Stimulated activated naive CD8-positive, alpha-beta T cell treated with anti-CD3 and anti-CD28 coated beads, Interleukin-15, Interleukin-2, amounts not matched to agents 100 ng/mL and 50 ng/mL, for 24 hours (primary cell): ENCODE results near the gene TPRN.

Experiments
- H3K27ac Mint-ChIP-seq: one replicate; pipeline ENCODE4 v1.8.0; 2021; ENCODE audit warnings: mild to moderate bottlenecking, mixed read lengths
- H3K27me3 Mint-ChIP-seq: one replicate; pipeline ENCODE4 v1.8.0; 2021; ENCODE audit warnings: mixed read lengths
- H3K36me3 Mint-ChIP-seq: one replicate; pipeline ENCODE4 v1.8.0; 2021; ENCODE audit warnings: low read depth, mixed read lengths
- H3K4me1 Mint-ChIP-seq: one replicate; pipeline ENCODE4 v1.8.0; 2021; ENCODE audit warnings: low read depth, mixed read lengths
- H3K4me3 Mint-ChIP-seq: one replicate; pipeline ENCODE4 v1.8.0; 2021; ENCODE audit warnings: mild to moderate bottlenecking, mixed read lengths
- H3K9me3 Mint-ChIP-seq: one replicate; pipeline ENCODE4 v1.8.0; 2021; ENCODE audit warnings: mixed read lengths

TPRN gene

DNA sequence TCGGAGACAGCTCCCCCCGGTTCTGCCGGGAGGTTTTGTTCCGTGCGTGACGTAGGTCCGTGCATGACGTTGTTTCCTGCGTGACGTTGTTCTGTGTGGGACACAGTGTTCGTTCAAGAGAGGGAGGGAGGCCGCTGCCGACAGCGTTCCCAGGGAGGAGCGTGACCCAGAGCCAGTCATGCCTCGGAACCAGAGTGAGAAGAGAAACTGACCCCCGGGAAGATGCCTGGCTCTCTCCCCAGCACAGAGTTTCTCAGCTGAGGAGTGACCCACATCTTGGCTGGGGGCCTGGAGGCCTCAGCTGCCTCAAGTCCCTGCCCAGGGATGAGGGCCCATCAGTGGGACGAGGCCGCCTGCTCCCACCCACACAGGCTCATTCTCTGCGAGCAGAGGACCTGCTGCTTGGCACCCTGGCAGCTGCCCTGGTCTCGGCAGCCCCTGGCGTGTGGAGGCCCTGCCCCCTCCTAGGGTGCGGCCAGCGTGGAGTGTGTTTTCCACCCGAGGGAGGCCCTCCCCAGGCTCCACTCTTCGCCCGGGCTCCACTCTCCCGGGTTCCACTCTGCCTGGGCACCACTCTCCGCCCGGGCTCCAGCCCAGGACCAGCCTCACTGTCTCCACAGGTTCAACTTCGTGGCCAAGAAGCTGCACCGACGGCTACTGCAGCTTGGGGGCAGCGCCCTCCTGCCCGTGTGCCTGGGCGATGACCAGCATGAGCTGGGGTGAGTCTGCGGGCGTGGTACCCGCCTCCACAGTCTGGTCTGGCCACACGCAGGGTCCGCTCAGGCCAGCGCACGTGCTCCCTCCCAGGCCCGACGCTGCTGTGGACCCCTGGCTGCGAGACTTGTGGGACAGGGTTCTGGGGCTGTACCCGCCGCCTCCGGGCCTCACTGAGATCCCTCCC is 12.9 kb upstream of the TPRN start:
- Mint-ChIP-seq H3K27me3 (no peaks in the 10 kb centered on the region), H3K9me3 (no peaks in the 10 kb centered on the region), H3K4me1 (no peaks in the 10 kb centered on the region), H3K4me3 (no peak overlapping the region), H3K36me3 (peaks cover 13% of the 10 kb centered on the region), H3K27ac (no peak overlapping the region)

DNA sequence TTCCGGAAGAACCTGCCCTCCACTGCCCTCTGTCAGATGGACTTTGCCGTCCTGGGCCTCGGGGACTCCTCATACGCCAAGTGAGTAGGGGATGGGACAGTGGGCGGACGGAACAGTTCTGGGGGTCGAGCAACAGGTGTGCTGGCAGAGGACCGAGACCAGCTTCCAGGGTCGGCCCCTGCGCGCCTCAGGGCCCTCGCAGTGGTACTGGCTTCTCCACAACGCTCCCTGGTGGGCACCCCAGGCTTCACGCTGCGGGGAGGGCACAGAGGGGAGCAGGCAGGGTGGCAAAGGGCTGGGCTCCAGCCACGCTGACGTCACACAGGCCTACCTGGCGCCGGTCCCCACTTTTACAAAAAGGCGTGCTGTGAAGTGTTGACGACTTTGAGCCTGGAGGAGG is 12.0 kb upstream of the TPRN start:
- Mint-ChIP-seq H3K27me3 (no peaks in the 10 kb centered on the region), H3K4me3 (no peak overlapping the region), H3K4me1 (peaks cover 2% of the 10 kb centered on the region), H3K27ac (no peak overlapping the region), H3K36me3 (peaks cover 17% of the 10 kb centered on the region), H3K9me3 (no peaks in the 10 kb centered on the region)

DNA sequence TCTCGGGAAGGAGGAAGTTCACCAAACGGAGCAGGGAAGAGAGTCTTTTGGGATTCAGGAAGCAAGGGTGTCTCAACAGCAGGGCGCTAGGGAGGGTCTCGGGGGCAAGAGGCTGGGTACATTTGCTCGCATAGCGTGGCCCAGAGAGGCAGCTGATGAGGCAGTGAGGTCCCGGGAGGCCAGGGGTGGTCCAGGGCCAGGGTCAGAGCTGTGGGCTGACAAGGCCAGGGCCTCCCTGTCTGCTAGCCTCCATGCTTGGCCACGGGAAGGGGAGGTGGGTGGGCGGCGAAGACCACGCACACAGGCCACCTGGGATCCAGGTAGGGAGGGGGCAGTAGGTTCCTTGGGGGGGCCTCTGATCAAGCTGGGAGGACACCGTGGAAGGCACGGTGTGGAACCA is 11.0 kb upstream of the TPRN start:
- H3K27ac Mint-ChIP-seq: no peak overlapping the region
- peaks cover 27% of the 10 kb centered on the region for H3K36me3 Mint-ChIP-seq
- H3K4me3 Mint-ChIP-seq: no peak overlapping the region
- H3K27me3 Mint-ChIP-seq: no peaks in the 10 kb centered on the region
- no peaks in the 10 kb centered on the region for H3K9me3 Mint-ChIP-seq
- peaks cover 12% of the 10 kb centered on the region for H3K4me1 Mint-ChIP-seq

DNA sequence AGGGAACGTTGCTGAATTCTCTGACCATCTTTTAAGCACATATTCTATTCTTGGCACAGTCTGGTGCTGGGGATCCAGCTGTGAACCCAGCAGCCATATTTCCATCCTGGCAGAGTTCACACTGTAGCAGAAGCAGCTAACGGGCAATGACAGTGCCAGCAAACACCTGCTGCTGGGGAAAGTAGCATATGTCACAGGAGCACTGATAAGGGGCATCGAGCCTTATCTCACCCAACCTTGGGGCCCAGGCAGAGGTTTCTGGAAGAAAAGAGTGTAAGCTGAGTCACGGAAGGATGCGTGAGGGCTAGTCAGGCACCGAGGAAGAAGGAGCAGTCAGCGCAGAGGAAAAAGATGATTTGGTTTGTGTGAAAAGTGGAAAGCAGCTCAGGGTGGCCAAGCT is 6.1 kb upstream of the TPRN start:
- Mint-ChIP-seq H3K9me3 (no peaks in the 10 kb centered on the region), H3K27ac (peak overlapping the region; percentile 93), H3K4me3 (peak overlapping the region; percentile 93), H3K4me1 (peaks cover 44% of the 10 kb centered on the region), H3K27me3 (no peaks in the 10 kb centered on the region), H3K36me3 (peaks cover 26% of the 10 kb centered on the region)

DNA sequence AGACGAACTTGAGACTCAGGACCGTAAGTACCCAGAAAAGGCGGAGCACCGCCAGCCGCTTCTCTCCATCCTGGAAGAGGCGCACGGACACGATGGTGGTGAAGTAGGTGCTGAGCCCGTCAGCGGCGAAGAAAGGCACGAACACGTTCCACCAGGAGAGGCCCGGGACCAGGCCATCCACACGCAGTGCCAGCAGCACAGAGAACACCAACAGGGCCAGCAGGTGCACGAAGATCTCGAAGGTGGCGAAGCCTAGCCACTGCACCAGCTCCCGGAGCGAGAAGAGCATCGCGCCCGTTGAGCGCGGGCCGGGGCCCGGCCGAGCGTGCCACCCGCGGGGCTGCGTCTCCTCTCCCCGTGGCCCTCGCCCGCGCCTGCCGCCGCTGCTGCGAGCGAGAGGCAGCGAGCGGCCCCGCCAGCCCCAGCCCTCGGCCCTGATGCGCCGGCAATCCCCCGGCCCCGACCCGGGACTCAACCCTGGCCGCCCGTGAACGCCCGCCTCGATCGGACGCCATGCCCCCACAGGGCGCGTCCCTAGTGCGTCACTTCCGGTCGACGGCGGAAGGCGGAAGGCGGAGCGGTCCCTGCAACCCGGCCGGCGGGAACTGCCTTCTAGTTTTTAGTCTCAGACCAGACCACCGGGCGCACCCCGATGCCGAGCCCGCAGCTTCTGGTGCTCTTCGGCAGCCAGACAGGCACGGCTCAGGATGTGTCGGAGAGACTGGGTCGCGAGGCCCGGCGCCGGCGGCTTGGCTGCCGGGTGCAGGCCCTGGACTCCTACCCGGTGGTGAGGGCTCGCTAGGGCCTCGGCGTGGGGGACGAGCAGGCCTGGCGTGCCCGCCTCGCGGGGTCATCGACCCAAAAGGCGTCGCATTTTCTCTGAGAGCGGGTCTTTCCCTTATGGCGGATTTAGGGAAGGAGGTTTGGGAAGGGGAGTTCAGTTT is 4.9 kb upstream of the TPRN start, which contains the start of the genes NDOR1 and TMEM203:
NDOR1 (plus strand) TSS at position 575 of the 944 bp plus-strand sequence; CDS start at position 653, 78 bp downstream.
TMEM203 (minus strand) TSS at position 523 of the 944 bp plus-strand sequence; CDS start at position 289, 234 bp downstream.
- no peaks in the 10 kb centered on the region for H3K9me3 Mint-ChIP-seq
- H3K27me3 Mint-ChIP-seq: no peaks in the 10 kb centered on the region
- peak within 1 kb of the TSS; percentile 93 for H3K4me3 Mint-ChIP-seq
- peaks cover 26% of the 10 kb centered on the region for H3K36me3 Mint-ChIP-seq
- peak within 1 kb of the TSS; percentile 94 for H3K27ac Mint-ChIP-seq
- peaks cover 48% of the 10 kb centered on the region for H3K4me1 Mint-ChIP-seq

DNA sequence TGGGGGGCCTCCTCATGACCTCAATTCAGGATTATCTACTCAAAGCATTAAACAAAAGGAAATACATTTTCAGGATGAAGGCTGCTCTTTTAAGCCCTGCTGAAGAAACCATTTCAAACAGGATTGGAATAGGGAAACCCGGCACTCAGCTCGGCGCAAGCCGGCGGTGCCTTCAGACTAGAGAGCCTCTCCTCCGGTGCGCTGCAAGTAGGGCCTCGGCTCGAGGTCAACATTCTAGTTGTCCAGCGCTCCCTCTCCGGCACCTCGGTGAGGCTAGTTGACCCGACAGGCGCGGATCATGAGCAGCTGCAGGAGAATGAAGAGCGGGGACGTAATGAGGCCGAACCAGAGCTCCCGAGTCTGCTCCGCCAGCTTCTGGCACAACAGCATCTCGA is 4.2 kb upstream of the TPRN start:
- Mint-ChIP-seq H3K9me3 (no peaks in the 10 kb centered on the region), H3K4me1 (peaks cover 48% of the 10 kb centered on the region), H3K4me3 (peak overlapping the region; percentile 93), H3K27me3 (no peaks in the 10 kb centered on the region), H3K36me3 (peaks cover 26% of the 10 kb centered on the region), H3K27ac (peak overlapping the region; percentile 94)

DNA sequence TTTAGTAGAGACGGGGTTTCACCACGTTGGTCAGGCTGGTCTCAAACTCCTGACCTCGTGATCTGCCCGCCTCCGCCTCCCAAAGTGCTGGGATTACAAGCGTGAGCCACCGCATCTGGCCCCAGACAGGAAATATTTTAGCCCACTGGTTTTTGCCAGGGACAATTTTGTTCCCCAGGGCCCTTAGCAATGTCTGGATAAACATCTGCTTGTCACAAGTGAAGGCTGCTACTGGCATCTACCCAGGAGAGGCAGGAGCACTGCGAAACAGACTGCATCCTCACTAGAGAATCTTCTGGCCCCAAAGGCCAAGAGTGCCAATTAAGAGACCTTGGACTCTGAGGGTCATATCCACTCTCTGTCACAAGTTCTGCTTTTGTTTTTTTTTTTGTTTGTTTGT is 2.4 kb upstream of the TPRN start:
- Mint-ChIP-seq H3K27ac (no peak overlapping the region), H3K4me1 (peaks cover 55% of the 10 kb centered on the region), H3K36me3 (peaks cover 16% of the 10 kb centered on the region), H3K9me3 (no peaks in the 10 kb centered on the region), H3K27me3 (no peaks in the 10 kb centered on the region), H3K4me3 (no peak overlapping the region)

DNA sequence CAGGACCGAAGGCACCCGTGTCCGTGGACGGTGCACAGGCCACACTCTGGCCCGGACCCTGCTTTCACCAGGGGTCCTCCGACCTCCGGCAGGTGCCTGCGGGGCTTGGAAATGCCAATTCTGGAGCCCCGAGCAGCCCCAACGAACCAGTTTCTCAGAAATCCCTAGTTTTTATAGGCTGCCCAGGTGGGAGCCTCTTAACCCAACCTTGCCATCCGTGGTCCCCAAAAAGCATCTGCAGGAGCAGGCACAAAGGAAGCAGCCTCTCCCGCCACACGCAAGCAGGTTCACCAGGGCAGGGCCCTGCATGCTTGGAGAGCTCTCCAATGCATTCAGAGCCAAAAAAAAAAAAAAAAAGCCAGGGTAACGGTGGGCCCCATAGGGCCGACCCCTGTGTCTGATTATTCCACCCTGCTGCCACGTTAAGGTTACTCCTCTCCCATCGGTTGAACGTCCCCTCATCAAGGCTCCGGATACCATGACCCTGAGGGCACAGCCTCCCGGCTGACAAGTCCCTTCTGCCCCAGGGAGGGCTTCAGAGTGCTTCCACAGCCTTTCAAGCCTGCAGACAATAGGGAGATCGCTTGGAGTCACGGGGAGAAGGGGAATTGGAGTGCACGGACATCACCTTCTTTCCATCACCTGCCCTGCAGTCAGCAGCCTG is 796 bp upstream of the TPRN start:
- H3K4me1 Mint-ChIP-seq: peaks cover 41% of the 10 kb centered on the region
- H3K4me3 Mint-ChIP-seq: peak overlapping the region; percentile 84
- H3K36me3 Mint-ChIP-seq: peaks cover 1% of the 10 kb centered on the region
- no peaks in the 10 kb centered on the region for H3K9me3 Mint-ChIP-seq
- H3K27ac Mint-ChIP-seq: peak overlapping the region; percentile 63
- H3K27me3 Mint-ChIP-seq: no peaks in the 10 kb centered on the region

DNA sequence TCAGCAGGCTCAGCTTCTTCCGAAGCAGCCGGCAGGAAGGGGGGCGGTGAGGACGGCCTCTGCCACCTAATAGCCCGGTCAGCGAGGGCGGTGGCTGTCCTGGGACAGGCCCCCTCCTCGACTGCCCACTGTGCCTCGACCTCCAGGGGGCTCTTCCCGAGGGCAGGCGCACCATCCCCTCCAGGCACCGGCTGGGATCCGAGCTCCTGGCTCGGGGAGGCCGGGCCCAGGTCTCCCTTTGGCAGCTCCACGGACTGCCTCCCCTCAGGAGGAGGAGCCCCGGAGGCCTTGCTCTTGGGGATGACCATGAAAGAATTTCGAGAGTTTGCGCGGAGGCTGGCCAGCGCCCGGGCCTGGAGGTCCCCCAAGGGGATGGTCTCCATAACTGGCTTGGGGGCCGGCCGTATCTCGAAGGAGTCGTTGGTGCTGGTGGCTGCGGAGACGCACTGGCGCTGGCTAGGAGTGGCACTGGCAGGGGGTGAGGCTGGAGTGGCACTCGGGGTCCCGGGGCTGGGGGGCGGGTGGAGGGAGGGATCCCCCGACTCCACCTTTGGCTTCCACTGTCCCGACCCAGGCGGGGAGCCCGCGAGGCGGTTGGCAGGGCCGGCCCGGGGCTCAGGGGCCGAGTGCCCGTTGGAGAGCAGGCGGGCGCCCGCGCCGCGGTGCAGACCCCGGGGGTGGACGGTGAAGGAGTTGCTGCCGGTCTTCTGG is 975 bp downstream of the TPRN start:
- no peaks in the 10 kb centered on the region for H3K27me3 Mint-ChIP-seq
- H3K4me3 Mint-ChIP-seq: peak overlapping the region; percentile 74
- H3K27ac Mint-ChIP-seq: peak overlapping the region; percentile 61
- H3K4me1 Mint-ChIP-seq: peaks cover 32% of the 10 kb centered on the region
- H3K9me3 Mint-ChIP-seq: no peaks in the 10 kb centered on the region
- no peaks in the 10 kb centered on the region for H3K36me3 Mint-ChIP-seq

DNA sequence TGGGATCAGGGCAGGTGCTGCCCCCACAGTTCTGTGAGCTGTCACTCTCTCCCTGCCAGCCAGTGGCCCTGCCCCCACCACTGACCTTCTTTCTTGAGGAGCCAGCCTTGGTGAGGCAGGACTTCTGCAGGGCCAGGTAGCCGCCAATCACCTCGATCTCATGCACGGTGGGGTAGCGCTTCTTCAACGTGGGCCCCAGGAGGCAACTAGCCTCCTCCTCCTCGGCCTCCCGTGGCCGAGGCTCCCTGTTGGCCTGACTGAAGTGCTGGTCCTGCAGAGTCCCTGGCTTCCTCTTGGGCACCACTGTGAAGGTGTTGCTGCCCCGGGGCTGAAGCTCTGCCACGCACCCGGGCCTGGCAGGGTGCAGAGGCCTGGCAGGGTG is 1.6 kb downstream of the TPRN start:
- peaks cover 26% of the 10 kb centered on the region for H3K4me1 Mint-ChIP-seq
- no peak overlapping the region for H3K4me3 Mint-ChIP-seq
- H3K36me3 Mint-ChIP-seq: no peaks in the 10 kb centered on the region
- H3K27me3 Mint-ChIP-seq: no peaks in the 10 kb centered on the region
- H3K9me3 Mint-ChIP-seq: no peaks in the 10 kb centered on the region
- H3K27ac Mint-ChIP-seq: no peak overlapping the region

DNA sequence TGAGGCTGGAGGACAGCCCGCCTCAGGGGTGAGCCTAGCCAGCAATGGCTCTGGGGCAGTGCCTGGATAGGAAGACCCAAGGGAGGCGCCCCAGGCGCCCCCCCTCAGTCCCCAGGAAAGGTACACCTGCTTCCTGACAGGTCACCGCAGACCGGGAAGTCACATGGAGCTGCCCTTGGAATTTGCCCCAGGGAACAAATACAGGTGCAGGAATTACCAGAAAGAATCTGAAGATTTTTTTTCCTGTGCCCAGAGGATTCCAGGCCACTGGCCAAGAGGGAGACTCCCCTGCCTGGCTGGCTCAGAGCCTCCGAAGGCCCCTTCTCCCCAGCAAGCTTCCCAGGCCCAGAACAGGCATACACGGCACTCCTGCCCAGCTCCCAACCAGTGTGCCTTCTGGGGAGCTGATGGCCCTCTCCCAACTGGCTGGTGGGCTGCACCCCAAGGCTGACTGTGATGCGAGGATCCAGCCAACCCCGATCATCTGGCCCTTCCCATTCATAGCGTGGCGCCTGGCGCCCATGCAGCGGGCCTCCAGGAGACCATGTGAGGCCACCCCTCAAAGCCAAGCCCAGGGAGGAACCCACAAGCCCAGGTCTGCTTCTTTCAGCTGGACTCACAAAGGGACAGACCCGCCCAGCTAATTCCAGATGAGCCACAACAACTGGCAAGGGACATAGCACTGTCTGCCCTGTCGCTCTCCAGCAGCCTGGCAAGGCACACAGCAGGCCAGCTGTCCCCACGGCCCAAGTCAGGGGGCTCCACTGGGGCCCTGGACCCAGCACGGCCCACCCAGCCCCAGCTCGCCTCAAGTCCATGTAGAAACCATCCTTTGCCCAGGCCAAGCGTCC is 2.3 kb downstream of the TPRN start:
- Mint-ChIP-seq H3K36me3 (no peaks in the 10 kb centered on the region), H3K9me3 (no peaks in the 10 kb centered on the region), H3K4me1 (peaks cover 20% of the 10 kb centered on the region), H3K4me3 (peak overlapping the region; percentile 35), H3K27ac (no peak overlapping the region), H3K27me3 (no peaks in the 10 kb centered on the region)

DNA sequence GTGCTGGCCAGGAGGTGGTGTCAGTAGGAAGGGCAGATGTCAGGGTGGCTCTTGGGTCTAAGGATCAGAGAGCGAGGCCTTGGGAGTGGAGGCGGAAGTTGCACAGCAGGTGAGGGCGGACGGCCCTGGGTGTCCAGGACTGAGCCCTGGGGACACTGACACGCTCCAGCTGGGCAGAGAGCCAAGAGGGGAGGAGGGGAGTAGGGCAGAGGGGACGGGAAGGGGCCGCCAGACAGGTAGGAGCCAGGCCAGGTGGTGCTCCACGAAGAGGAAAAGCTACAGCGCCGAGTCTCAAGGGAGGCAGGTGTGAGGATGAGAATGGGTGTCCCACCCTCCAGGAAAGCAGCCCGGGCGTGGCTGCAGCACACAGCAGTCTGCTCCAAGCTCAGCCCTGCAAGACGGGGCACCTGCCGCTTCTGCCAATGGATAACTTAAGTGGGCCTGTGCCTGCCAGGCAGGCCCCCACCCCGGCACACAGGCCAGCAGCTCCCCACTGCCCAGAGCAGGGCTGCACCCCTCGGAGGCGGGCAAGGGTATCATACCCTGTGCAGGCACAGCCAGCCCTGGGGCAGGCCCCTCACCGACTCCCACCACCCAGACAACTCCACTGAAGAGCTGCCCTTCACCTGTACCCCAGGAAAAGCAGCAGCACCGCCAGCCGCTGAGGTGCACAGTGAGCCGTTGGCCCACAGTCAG is 4.9 kb downstream of the TPRN start:
- Mint-ChIP-seq H3K4me1 (peaks cover 11% of the 10 kb centered on the region), H3K36me3 (no peaks in the 10 kb centered on the region), H3K9me3 (no peaks in the 10 kb centered on the region), H3K4me3 (no peak overlapping the region), H3K27ac (no peak overlapping the region), H3K27me3 (no peaks in the 10 kb centered on the region)

DNA sequence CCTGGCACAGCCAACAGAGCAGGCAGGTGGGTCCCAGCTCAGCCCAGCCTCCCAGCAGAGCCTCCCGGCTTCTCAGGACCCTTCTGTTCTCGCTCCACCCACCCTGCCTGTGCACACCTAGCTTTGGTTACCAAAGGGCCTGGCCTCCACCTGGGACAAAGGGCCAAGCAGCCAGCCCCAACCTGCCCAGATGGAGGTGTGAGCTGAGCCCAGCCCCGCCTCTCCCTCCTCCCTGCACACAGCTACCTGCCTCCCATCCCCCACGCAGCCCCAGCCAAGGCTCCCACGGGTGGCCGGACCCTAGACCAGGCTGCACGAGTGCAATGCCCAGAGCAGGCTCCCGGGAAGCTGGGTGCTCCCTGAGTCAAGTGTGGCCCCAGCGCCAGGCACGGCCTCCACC is 5.6 kb downstream of the TPRN start:
- Mint-ChIP-seq H3K9me3 (no peaks in the 10 kb centered on the region), H3K4me3 (no peak overlapping the region), H3K27ac (no peak overlapping the region), H3K36me3 (no peaks in the 10 kb centered on the region), H3K27me3 (no peaks in the 10 kb centered on the region), H3K4me1 (peaks cover 14% of the 10 kb centered on the region)
